Pulmonary artery endothelial cell (primary cell): ENCODE measurements around the gene PKD1L1. TPM values are rescaled to one million over a fixed set of nuclear protein-coding genes. Genes with fewer than 3 reads are reported as not detected.

Experiments
- DNase-seq: peaks from one replicate; pipeline ENCODE4 v3.0.0-alpha.2; 2011; ENCODE audit warnings: low read depth, low spot score
- total RNA-seq: library from RNA; depleted of rRNA; stranded (reverse); fragments of >200 nt; gene quantifications from 2 replicates; pipeline ENCODE4 v1.2.3, GENCODE V29; 2014

PKD1L1 gene
- total RNA-seq, 1 donor from 2014 or later, result 1.1 TPM

DNA sequence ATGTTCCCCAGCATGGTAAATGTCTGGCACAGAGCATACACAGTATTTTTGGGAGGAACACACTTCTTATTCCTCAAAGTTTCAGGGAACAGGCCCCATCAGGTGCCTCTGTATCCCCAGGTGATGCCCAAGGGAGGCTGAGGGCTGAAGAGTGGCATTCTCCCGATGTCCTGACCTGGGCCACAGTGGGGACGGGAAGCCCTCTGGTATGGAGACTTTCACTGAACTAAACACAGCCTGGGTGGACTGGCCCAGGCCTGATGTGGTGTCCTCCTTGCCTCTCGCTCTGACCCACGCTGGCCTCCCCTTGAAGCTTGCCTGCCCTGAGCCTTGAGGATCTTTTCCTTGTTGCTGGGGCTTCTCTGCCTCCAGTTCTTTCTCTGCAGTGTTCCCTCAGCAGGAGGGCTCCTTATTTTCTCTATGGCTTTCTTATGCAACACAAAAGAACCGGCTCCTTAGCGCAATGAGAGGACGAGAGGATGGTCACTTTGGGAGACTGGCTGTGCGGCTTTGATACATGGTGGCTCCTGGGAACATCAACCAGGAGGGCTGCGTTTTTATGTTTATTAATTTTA, 208.9 kb downstream of the PKD1L1 start:
- no peak for DNase-seq

DNA sequence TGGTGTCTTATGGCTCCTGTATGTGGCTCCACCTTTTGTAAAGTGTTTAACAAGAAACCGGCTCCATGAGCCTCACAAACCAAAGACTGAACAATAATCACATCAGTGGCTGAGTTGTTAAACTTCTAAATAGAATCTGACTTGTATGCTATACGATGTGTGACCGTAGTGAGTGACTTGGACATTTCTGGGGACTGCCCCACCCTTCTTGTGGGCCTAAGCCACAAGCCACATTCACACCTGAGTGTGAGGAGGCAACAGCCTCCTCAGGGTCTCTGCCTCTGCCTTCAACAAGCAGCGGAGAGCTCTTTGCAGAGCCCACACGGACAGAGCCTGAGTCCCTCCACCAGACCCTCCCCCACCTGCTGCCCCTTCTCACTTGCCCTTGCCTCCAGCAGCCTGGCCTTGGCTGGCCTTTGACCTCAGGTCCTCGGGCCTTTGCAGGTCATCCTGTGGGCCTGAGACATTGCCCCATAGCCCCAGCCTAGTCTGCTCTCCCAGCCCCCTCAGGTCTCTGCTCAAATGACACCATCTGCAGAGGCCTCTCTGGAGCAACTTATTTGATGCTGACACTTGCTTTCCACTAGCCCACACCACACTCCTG, 209.6 kb downstream of the PKD1L1 start:
- DNase-seq, result no peak

DNA sequence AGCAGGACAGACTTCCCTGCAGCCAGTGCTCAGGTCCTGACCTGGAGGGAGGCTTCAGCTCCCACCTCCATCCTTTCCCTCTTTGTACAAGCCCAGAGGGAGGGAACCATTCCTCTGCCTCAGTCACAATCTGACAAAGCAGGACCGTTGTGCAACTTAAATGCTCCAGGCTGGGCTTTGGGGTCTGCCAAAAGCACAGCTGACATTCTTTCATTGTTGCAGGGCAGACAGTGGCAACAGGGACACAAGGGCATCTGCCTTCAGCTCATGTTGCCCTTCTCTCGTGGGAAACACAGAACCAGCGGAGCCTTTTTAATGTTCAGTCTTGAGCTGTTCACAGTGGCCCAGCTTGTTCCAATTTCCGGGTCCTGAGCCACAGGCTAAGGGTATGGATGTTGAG, 210.7 kb downstream of the PKD1L1 start:
- DNase-seq, result no peak

DNA sequence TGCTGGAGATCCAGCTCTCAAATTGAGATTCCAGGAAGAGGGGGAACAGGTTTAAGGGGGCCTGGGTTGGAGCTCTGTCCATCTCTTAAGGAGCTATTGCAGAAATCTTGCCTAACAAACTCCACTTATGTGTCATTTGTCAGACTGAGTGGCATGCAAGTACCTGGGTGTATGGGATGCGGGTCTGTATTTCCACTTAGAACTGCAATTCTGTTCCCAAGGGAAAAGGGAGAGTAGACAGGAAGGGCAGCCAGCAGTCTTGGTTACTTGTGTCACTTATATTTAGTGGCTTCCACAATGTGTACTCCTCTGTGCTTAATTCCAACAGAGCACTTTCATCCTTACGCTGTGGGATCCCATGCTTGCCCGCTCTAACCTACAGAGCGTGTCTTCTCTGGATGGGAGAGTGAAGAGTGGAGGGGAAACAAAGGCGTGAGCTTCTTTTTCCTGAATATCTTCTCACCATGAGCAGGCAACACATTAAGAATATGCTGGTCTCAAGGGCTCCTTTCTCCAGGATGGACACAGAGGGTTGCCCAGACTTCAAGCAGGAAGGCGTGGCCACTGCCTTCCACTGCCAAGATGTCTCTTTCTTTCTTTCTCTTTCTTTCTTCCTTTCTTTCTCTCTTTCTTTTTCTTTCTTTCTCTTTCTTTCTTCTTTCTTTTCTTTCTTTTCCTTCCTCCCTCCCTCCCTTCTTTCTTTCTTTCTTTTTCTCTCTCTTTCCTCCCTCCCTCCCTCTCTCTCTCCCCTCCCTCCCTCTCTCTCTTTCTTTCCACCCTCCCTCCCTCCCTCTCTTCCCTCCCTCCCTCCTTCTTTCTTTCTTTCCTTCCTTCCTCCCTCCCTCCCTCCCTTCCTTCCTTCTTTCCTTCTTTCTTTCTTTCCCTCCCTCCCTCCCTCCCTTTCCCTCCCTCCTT, 212.6 kb downstream of the PKD1L1 start:
- no peak for DNase-seq

DNA sequence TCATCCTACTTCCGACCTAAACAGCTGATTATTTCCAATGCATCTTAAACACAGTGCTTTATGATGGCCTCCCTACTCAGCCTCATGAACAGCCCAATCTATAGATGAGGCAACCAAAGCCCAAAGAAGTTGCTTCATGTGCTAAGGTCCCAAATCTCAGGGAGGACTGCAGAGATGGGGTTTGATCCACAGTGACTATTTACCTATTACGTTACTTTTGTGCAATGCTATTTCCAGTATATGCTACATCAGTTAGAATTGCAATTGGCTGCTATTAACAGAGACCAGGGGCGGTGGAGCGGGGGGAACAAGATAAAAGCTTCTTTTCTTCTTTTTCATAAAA, 213.3 kb downstream of the PKD1L1 start:
- no peak for DNase-seq

DNA sequence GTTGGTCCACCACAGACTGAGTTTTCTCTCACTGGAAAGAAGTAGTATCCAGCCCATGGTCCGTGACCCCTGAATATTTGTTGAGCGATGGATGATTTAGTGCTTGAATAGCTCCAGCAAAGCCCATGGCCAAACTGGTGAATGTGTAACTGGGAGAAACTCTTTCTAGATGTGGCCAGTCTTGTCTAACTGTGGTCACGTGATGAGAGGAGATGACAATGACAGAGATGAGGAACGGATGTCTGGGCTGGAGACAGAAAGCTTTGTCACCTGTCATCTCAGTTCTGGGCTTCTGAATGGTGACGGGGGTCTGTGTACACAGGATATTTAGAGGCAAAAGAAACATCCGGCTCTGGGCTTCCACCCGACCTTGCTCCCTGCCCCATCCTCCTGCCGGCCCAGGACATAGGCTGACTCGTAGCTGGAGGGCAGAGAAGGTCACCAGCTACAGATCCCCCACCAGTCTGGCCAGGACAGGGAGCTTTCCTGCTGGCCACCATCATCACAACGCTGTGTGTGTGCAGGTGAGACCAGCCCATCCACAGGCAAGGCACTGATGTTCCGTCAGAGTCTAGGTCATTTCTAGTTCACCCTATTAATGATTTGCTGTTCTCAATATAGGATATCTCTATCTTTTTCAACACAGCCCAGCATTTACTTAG, 213.8 kb downstream of the PKD1L1 start:
- no peak for DNase-seq

DNA sequence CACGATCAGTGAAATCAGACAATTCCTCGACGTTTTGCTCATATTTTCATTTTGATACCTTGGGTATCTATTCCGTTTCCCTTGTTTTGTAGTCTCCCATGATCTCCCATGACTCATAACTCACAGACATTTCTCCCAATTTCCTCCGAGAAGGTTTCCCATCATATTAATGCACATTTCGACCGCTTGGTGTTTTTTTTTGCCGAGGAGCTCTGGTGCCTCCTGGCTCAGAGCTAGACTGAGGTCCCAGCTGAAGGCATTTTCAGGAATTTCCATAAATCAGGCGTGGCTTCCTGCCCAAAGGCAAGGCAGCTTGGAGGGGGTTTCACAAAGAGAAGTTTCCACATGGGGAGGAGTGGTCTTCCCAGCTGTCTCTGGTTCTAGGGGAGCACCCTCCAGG, 218.1 kb downstream of the PKD1L1 start:
- DNase-seq, result no peak

DNA sequence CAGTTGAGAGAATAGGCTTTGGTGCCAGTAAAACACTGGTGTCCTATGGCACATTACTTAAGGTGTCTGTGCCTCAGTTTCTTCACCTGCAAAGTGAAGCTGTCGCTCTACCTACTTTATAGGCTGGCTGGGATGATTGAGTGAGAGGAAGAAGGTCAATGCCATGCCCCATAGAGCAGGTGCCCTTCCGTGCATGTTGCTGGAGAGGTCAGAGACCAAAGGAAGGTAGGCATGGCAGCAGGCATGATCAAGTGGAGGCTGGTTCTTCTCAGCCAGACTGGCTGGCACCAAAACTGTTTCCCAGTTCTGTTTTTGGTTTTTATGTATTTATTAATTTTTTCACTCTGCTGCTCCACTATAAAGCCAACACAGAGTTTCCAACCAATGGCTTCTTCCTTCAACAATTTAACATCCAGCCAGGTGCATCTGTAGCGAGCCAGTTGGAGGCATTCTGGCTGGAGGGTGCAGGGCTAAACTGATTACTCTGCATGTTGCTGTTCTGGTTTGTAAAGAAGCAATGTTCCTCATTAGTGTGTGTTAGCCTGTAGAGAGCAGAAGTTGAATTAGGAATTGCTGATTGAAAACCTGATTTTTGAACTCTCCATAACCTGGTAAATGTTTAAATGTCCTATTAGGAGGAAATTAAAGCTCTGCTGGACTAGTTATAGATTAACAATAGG, 222.1 kb downstream of the PKD1L1 start:
- no peak for DNase-seq

DNA sequence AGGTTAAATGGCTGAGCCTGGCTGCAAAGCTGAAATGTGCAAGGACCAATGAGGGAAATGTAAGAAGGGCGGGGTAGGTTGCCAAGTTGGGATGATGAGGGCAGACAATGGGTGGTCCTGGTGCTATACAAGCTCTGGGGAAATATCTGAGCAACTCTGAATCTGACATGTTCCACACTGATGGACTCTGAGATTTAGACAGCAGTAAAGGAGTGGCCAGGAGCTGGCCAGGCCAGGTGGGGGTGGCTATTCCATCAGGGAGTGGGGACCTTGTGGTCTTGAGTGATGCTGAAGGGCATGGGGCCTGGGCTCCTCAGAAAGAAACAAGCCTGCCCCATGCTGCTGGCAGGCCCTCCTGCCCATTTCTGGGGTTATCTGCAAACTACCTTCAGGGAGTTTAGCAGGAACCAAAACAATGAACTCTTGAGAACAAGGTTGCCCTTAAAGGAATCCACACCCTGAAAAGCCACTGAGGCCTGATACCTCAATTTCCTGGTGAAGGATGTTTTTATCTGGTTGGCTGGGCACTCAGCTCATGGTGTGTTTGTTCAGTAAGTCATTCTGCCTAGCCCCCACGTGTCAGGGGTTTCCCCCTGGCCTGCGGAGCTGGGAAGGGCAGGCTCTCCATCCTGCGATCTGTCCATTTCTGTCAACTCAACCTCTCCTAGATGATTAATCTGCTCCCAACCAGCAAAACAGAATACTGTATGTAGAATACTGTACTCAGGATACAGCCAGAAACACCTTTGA, 223.1 kb downstream of the PKD1L1 start:
- DNase-seq, result no peak

Other genes with a start within 250 kb of the PKD1L1 start
- gene HUS1, start 31.1 kb upstream of the PKD1L1 start, total RNA-seq, result 19.2 and 28.5 TPM in 2 replicates
- not detected in 2 replicates for gene SUN3, start 80.6 kb upstream of the PKD1L1 start, total RNA-seq
- gene C7orf57, start 87.1 kb upstream of the PKD1L1 start, total RNA-seq, result under 0.01 and 0.11 TPM in 2 replicates
- gene UPP1, start 140.8 kb upstream of the PKD1L1 start, total RNA-seq, result 38.7 and 54.6 TPM in 2 replicates
- not detected in 2 replicates for gene ABCA13, start 223.0 kb upstream of the PKD1L1 start, total RNA-seq